ENCODE results near the gene CALML4. TPM values are rescaled to one million over a fixed set of nuclear protein-coding genes. Genes with fewer than 3 reads are reported as not detected.
A peak's percentile ranks its signal among the peaks of the same experiment; 100 is the strongest.

The CALML4 gene
- total RNA-seq, 3 donors from 2014 or later (not counting 1 experiment from before 2014, with no cell fraction given): 2.1 to 3.9 (median 3.7) TPM

DNA sequence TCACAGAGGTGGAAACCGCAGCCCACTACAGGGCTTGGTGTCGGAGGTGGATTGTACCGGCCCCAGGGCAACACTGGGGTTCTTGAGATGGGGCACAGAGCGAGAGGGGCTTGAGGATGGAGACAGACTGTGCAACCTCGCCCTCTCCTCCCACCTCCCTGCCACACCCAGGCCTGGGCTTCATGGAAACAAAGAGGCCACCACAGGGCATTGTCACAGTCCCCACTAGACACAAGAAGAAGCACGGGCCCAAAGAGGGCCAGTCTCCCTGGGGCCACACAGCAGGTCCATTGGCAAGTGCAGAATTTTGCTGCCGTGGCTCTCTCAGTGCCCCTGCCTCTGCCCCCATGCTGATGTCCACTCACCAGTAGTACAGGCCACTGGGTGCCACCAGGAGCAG is 4.1 kb upstream of the CALML4 start:
- no peak for DNase-seq
- H3K36me3 Mint-ChIP-seq: no peaks in the 10 kb centered on the region
- H3K27ac Mint-ChIP-seq: peak overlapping the region in 1 of 2 donors; percentile 63
- H3K9me3 Mint-ChIP-seq: no peaks in the 10 kb centered on the region
- no peaks in the 10 kb centered on the region for H3K27me3 ChIP-seq (ENCODE audit: control insufficient read depth, insufficient read depth, low read length)
- H3K4me1 ChIP-seq (ENCODE audit: control insufficient read depth, insufficient read depth, low read length): peaks cover 33% of the 10 kb centered on the region
- no peak overlapping the region for H3K4me3 Mint-ChIP-seq
- 87% methylated on average over 7 of the region's 7 CpGs for WGBS (ENCODE audit: insufficient coverage)
- no peaks in the 10 kb centered on the region for H3K9me3 ChIP-seq (ENCODE audit: control insufficient read depth, insufficient read depth, low read length)
- no peak for ATAC-seq
- no peak overlapping the region for H3K4me3 ChIP-seq (ENCODE audit: low read length)
- no peaks in the 10 kb centered on the region for H3K36me3 ChIP-seq (ENCODE audit: control insufficient read depth, insufficient read depth, low read length)
- intact Hi-C loops (cut with micrococcal nuclease): no loop called here
- peaks cover 0 to 32% of the 10 kb centered on the region in 2 donors for H3K4me1 Mint-ChIP-seq
- TF ChIP-seq, protein P1, sequence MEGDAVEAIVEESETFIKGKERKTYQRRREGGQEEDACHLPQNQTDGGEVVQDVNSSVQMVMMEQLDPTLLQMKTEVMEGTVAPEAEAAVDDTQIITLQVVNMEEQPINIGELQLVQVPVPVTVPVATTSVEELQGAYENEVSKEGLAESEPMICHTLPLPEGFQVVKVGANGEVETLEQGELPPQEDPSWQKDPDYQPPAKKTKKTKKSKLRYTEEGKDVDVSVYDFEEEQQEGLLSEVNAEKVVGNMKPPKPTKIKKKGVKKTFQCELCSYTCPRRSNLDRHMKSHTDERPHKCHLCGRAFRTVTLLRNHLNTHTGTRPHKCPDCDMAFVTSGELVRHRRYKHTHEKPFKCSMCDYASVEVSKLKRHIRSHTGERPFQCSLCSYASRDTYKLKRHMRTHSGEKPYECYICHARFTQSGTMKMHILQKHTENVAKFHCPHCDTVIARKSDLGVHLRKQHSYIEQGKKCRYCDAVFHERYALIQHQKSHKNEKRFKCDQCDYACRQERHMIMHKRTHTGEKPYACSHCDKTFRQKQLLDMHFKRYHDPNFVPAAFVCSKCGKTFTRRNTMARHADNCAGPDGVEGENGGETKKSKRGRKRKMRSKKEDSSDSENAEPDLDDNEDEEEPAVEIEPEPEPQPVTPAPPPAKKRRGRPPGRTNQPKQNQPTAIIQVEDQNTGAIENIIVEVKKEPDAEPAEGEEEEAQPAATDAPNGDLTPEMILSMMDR (IDR thresholded peaks at IDR 0.05): no peak
- H3K27ac ChIP-seq (ENCODE audit: low read length): no peak overlapping the region
- no peaks in the 10 kb centered on the region for H3K27me3 Mint-ChIP-seq (ENCODE audit: low read depth in 2 of 2)

GRCh38 chr15:68208636-68209240 is 3.6 kb upstream of the CALML4 start:
- no peaks in the 10 kb centered on the region for H3K36me3 Mint-ChIP-seq
- H3K9me3 Mint-ChIP-seq: no peaks in the 10 kb centered on the region
- intact Hi-C loops (cut with micrococcal nuclease): no loop called here
- H3K27me3 ChIP-seq (ENCODE audit: control insufficient read depth, insufficient read depth, low read length): no peaks in the 10 kb centered on the region
- H3K27ac Mint-ChIP-seq: peak overlapping the region in 1 of 2 donors; percentile 63
- H3K27ac ChIP-seq (ENCODE audit: low read length): no peak overlapping the region
- H3K36me3 ChIP-seq (ENCODE audit: control insufficient read depth, insufficient read depth, low read length): no peaks in the 10 kb centered on the region
- H3K4me1 Mint-ChIP-seq: peaks cover 0 to 32% of the 10 kb centered on the region in 2 donors
- WGBS (ENCODE audit: insufficient coverage): 55% methylated on average over 13 of the region's 13 CpGs
- H3K4me3 Mint-ChIP-seq: no peak overlapping the region
- ATAC-seq (no peak), DNase-seq (peak in 1 of 2 donors; percentile 26)
- no peaks in the 10 kb centered on the region for H3K9me3 ChIP-seq (ENCODE audit: control insufficient read depth, insufficient read depth, low read length)
- no peaks in the 10 kb centered on the region for H3K27me3 Mint-ChIP-seq (ENCODE audit: low read depth in 2 of 2)
- H3K4me1 ChIP-seq (ENCODE audit: control insufficient read depth, insufficient read depth, low read length): peaks cover 33% of the 10 kb centered on the region
- TF ChIP-seq, protein P1 (IDR thresholded peaks at IDR 0.05): no peak
- no peak overlapping the region for H3K4me3 ChIP-seq (ENCODE audit: low read length)

- DNase-seq (no peak), ATAC-seq (no peak)
- Mint-ChIP-seq H3K27me3 (ENCODE audit: low read depth in 2 of 2) (no peaks in the 10 kb centered on the region), H3K4me1 (peaks cover 0 to 32% of the 10 kb centered on the region in 2 donors), H3K9me3 (no peaks in the 10 kb centered on the region), H3K36me3 (no peaks in the 10 kb centered on the region), H3K27ac (no peak overlapping the region), H3K4me3 (no peak overlapping the region)
- TF ChIP-seq, protein P1 (IDR thresholded peaks at IDR 0.05): no peak
- intact Hi-C loops (cut with micrococcal nuclease): no loop called here
- no peaks in the 10 kb centered on the region for H3K27me3 ChIP-seq (ENCODE audit: control insufficient read depth, insufficient read depth, low read length)
- H3K4me3 ChIP-seq (ENCODE audit: low read length): no peak overlapping the region
- H3K36me3 ChIP-seq (ENCODE audit: control insufficient read depth, insufficient read depth, low read length): no peaks in the 10 kb centered on the region
- WGBS (ENCODE audit: insufficient coverage): 92% methylated on average over 16 of the region's 16 CpGs
- H3K4me1 ChIP-seq (ENCODE audit: control insufficient read depth, insufficient read depth, low read length): peaks cover 33% of the 10 kb centered on the region
- no peaks in the 10 kb centered on the region for H3K9me3 ChIP-seq (ENCODE audit: control insufficient read depth, insufficient read depth, low read length)
- H3K27ac ChIP-seq (ENCODE audit: low read length): no peak overlapping the region
Measured at GRCh38 chr15:68208136-68208535, 3.0 kb upstream of the CALML4 start.
